GM12878 (cell line): Measurements from ENCODE around the gene HS3ST5.

Source experiments
- CTCF ChIP-seq, 3 experiments: IDR thresholded peaks in 2 of 3; conservative IDR thresholded peaks in 1 of 3; 2 replicates each; pipeline ENCODE4 v1.5.1; 2011; ENCODE audit warnings: low read depth in 3 of 3, low read length in 3 of 3, mild to moderate bottlenecking in 3 of 3, control low read depth in 2 of 3, moderate library complexity in 2 of 3, inconsistent platforms in 1 of 3, mixed read lengths in 1 of 3; ENCODE audit not compliant: control insufficient read depth in 2 of 3, insufficient read depth in 1 of 3; ENCODE audit errors: extremely low read depth in 1 of 3
- FOXM1 ChIP-seq: IDR thresholded peaks from 2 replicates; pipeline ENCODE4 v1.6.1; 2012; ENCODE audit warnings: low read depth, mild to moderate bottlenecking, inconsistent platforms, low read length, moderate library complexity
- MAX ChIP-seq: IDR thresholded peaks from 2 replicates; pipeline ENCODE4 v1.6.1; 2012; ENCODE audit warnings: low read depth, low read length, improper control_type of control experiment
- POLR2A ChIP-seq: IDR thresholded peaks from 2 replicates; pipeline ENCODE4 v1.6.1; 2011; ENCODE audit warnings: low read depth, mild to moderate bottlenecking, low read length

DNA sequence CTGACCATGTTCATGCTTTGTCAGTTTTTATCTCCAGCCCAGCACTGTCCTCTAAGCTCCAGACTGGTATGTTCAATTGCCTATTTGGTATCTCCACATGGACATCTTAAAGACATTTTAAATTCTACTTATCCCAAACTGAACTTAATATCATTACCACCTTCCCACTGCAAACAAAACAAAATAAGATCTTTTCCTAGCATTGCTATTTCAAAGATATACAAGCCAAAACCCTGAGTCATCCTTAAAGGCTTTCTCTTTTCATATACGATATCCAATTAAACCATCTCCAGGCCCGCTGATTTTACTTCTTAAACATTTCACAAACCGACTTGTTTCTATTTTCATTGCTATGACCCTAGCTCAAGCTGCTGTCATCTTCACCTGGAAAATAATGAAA is 35.1 kb upstream of the HS3ST5 start:
- no peak for TF ChIP-seq FOXM1
- no peak for TF ChIP-seq MAX
- TF ChIP-seq POLR2A: no peak
- TF ChIP-seq CTCF (IDR thresholded peaks at IDR 0.05 in 2 of 3, conservative IDR thresholded peaks at IDR 0.05 in 1 of 3; ENCODE audit: control insufficient read depth in 2 of 3, extremely low read depth in 1 of 3, insufficient read depth in 1 of 3, low read depth in 3 of 3, low read length in 3 of 3): no peak
